MCF 10A (cell line): Measurements from ENCODE around the gene SYCE3. TPM values are rescaled to one million over a fixed set of nuclear protein-coding genes. Genes with fewer than 3 reads are reported as not detected.

ENCODE experiments used
- BruUV-seq: library from RNA; stranded (reverse); fragments of 400-500 nt; replicated peaks from 2 replicates; lab custom pipeline; 2021; lab: Mats Ljungman, UMichigan
- CTCF ChIA-PET: fragments of 300-600 bp; sonication (Branson Sonifier 250); formaldehyde crosslinking; extraction: SDS; loops from one replicate; lab custom pipeline; 2021; ENCODE audit warnings: antibody characterized with exemption, inconsistent platforms; lab: Yijun Ruan, JAX
- POLR2A ChIA-PET: fragments of 300-600, 350-650 bp; sonication (Branson Sonifier 250); formaldehyde crosslinking; extraction: SDS; loops from one replicate; lab custom pipeline; 2020; ENCODE audit warnings: antibody characterized with exemption, inconsistent platforms; lab: Yijun Ruan, JAX
- DNase-seq: peaks from one replicate; pipeline ENCODE4 v3.0.0-alpha.2; 2018; ENCODE audit not compliant: unreplicated experiment
- H3K27ac Mint-ChIP-seq: one replicate; pipeline ENCODE4 v1.8.0; 2022; ENCODE audit warnings: mild to moderate bottlenecking, low read depth, mixed read lengths; ENCODE audit not compliant: unreplicated experiment
- H3K27me3 Mint-ChIP-seq: one replicate; pipeline ENCODE4 v1.8.0; 2022; ENCODE audit warnings: mixed read lengths; ENCODE audit not compliant: insufficient read depth, unreplicated experiment
- H3K36me3 Mint-ChIP-seq: one replicate; pipeline ENCODE4 v1.8.0; 2022; ENCODE audit warnings: mild to moderate bottlenecking, moderate library complexity, mixed read lengths; ENCODE audit not compliant: insufficient read depth, unreplicated experiment
- H3K4me1 Mint-ChIP-seq: one replicate; pipeline ENCODE4 v1.8.0; 2022; ENCODE audit warnings: mixed read lengths; ENCODE audit not compliant: insufficient read depth, unreplicated experiment
- H3K4me3 Mint-ChIP-seq: one replicate; pipeline ENCODE4 v1.8.0; 2022; ENCODE audit warnings: mild to moderate bottlenecking, moderate library complexity, mixed read lengths; ENCODE audit not compliant: unreplicated experiment
- H3K9me3 Mint-ChIP-seq: one replicate; pipeline ENCODE4 v1.8.0; 2022; ENCODE audit warnings: mixed read lengths; ENCODE audit not compliant: unreplicated experiment
- intact Hi-C: fragments of 100-400 bp; cut with micrococcal nuclease; formaldehyde crosslinking; loops from 2 replicates; pipeline ENCODE4 v1.14.1; 2022
- total RNA-seq: library from RNA; stranded (reverse); gene quantifications from 2 replicates; pipeline ENCODE4 v1.2.3, GENCODE V29; 2022
- TF ChIP-seq, protein P1 (sequence below): fragments of 200-600 bp; IDR thresholded peaks from one replicate; pipeline ENCODE4 v1.8.0; 2022; ENCODE audit warnings: antibody characterized with exemption, mild to moderate bottlenecking; ENCODE audit not compliant: unreplicated experiment

Gene SYCE3
- total RNA-seq, 1 experiment from 2014 or later = 0.82 TPM

DNA sequence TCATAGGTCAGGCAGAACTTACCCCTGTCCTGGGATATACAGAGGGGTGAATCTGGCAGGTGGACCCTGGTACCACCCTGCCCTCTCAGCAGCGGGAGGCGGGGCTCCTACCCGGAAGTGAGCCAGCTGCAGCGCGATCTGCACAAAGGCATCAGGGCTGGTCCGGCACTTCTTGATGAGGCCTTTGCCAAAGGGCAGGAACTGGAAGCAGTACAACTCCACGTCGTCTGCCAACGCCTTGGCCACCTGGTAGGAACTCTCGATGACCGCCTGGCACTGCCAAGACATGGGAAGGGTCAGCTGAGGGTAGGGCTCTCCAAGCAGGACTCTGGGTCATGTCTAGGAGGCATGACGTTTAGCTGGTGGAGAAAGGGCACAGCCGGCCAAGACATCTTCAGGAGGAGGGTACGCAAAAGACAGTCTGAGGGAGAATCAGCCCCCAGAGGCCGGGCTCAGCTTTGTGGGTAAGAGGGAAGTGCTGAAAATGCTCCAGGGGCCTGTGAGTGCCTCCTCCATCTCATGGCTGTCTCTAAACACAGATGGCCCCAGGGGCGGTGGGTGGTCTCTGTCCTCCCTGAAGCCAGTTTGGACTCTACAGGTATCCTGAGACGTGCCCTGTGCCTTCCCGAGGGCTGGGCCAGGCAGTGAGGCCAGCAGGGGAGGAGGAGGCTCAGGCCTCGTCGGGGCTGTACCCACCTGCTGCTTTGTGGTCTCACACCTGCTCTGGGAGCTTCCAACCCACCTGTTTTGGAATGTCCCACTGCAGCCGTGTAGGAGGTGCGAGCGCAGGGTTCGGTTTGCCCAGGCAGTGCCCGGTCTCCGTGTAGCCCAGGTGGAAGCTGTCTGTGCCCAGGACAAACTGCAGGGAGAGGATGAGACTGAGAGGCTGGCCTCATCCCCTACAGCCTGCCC is 8.8 kb upstream of the SYCE3 start:
- TF ChIP-seq, protein P1, sequence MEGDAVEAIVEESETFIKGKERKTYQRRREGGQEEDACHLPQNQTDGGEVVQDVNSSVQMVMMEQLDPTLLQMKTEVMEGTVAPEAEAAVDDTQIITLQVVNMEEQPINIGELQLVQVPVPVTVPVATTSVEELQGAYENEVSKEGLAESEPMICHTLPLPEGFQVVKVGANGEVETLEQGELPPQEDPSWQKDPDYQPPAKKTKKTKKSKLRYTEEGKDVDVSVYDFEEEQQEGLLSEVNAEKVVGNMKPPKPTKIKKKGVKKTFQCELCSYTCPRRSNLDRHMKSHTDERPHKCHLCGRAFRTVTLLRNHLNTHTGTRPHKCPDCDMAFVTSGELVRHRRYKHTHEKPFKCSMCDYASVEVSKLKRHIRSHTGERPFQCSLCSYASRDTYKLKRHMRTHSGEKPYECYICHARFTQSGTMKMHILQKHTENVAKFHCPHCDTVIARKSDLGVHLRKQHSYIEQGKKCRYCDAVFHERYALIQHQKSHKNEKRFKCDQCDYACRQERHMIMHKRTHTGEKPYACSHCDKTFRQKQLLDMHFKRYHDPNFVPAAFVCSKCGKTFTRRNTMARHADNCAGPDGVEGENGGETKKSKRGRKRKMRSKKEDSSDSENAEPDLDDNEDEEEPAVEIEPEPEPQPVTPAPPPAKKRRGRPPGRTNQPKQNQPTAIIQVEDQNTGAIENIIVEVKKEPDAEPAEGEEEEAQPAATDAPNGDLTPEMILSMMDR = no peak
- H3K27me3 Mint-ChIP-seq = no peaks in the 10 kb centered on the region
- H3K4me3 Mint-ChIP-seq = no peak overlapping the region
- H3K4me1 Mint-ChIP-seq = no peaks in the 10 kb centered on the region
- no TSS peak for BruUV-seq
- DNase-seq = no peak
- POLR2A ChIA-PET = interaction anchor here (0.8 to 5.4 kb wide), 5 partner anchors 8 to 39 kb away, joined by 3 to 35 read pairs (median 3); partner anchors contain the start of genes CHKB and SYCE3
- no peak overlapping the region for H3K27ac Mint-ChIP-seq
- H3K36me3 Mint-ChIP-seq = peaks cover 60% of the 10 kb centered on the region
- intact Hi-C loops = no loop called here
- CTCF ChIA-PET = interaction anchor here (2.2 kb wide), 1 partner anchor 9 kb away, joined by 13 read pairs; the partner anchor contains the start of gene SYCE3
- H3K9me3 Mint-ChIP-seq = no peaks in the 10 kb centered on the region

DNA sequence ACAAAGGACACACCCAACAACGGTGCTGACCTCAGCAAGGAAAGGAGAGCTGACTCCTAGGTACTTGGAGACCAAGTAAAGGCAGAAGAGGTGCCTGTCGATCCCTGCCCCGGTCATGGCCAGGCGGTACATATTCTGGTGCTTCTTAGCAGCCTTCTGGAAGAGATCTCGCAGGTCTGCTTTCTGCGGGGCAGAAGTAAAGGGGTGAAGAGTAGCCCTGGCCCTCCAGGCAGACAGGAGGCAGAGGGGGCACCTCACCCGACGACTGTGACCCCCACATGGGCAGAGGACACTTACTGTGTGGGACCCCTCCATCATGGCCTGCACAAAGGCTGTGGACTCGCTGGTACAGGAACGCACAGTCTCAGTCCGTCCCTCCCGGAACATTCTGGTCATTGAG is 8.1 kb upstream of the SYCE3 start:
- ChIA-PET CTCF (interaction anchor here (0.6 to 2.2 kb wide), 2 partner anchors 8 to 14 kb away, joined by 7 to 13 read pairs; partner anchors contain the start of gene SYCE3), POLR2A (interaction anchor here (2.3 kb wide), 1 partner anchor 11 kb away, joined by 8 read pairs; the partner anchor contains the start of gene CHKB)
- intact Hi-C loops = no loop called here
- BruUV-seq = no TSS peak
- no peaks in the 10 kb centered on the region for H3K4me1 Mint-ChIP-seq
- H3K27ac Mint-ChIP-seq = no peak overlapping the region
- H3K27me3 Mint-ChIP-seq = no peaks in the 10 kb centered on the region
- no peak for DNase-seq
- peaks cover 60% of the 10 kb centered on the region for H3K36me3 Mint-ChIP-seq
- TF ChIP-seq, protein P1 = no peak
- no peak overlapping the region for H3K4me3 Mint-ChIP-seq
- no peaks in the 10 kb centered on the region for H3K9me3 Mint-ChIP-seq

DNA sequence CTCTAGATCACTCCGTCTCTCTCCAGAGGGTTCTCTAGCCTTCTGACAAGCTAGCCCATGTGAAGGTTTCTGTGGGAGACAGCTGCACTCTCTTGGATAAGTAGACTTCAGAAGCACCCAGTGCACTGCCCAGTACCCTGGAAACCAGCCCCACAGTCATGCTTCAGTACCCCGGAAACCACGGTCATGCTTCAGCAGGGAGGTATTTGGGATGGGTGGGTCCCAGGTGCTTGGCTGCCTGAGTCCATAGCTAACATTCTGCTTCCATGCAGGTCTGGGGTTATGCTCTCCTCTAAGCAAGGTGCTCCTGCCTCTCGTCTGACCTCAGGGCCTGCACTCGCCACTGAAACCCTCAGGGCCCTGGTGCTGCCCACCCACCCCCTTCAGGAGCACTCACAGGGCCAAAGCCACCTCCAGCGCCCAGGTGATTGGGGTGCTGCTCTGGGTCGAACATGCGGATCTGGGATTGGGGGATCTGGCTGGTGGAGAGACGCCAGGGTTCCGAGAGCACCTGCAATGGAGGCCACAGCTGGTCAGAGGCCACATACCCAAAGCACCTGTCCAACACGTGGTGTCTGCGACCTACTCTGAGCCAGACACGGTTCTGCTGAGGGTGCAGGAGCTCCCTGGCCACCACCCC is 7.3 kb upstream of the SYCE3 start:
- Mint-ChIP-seq H3K4me1 (no peaks in the 10 kb centered on the region), H3K36me3 (peaks cover 60% of the 10 kb centered on the region), H3K27ac (no peak overlapping the region), H3K4me3 (no peak overlapping the region), H3K27me3 (no peaks in the 10 kb centered on the region), H3K9me3 (no peaks in the 10 kb centered on the region)
- ChIA-PET POLR2A (interaction anchor here (1.0 to 2.3 kb wide), 3 partner anchors 12 to 45 kb away, joined by 4 to 8 read pairs (median 7); partner anchors contain the start of genes CHKB and SCO2), CTCF (interaction anchor here (0.5 to 2.0 kb wide), 4 partner anchors 12 to 51 kb away, joined by 4 to 7 read pairs (median 4); partner anchors contain the start of gene CHKB)
- no peak for DNase-seq
- no TSS peak for BruUV-seq
- intact Hi-C loops = no loop called here
- TF ChIP-seq, protein P1 = no peak

DNA sequence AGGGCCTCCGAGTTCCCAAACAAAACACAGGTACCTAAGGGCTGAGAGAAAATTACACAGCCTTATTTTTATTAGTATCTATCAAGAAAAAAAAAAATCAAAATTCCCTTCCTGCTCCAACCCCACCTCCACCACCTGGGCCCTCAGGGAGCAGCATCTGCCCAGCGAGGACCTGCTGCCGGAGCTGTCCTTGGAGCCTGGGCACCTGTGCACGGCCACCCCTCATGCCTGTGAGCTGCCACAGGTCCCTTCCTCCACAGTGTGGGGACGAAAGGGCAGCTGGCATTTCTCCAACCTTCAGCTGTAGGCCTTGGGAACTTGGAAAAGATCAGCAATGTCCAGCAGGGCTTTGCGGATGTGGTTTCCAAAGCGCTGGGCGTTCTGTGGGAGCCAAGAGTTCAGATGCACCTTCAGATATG is 6.3 kb upstream of the SYCE3 start:
- POLR2A ChIA-PET = interaction anchor here (0.7 to 2.3 kb wide), 4 partner anchors 13 to 44 kb away, joined by 3 to 8 read pairs (median 6); partner anchors contain the start of genes CHKB and SCO2

More for the DNA sequence above, 6.3 kb upstream of the SYCE3 start:
- H3K27me3 Mint-ChIP-seq = no peaks in the 10 kb centered on the region
- no peak overlapping the region for H3K4me3 Mint-ChIP-seq
- no peak for DNase-seq
- CTCF ChIA-PET = interaction anchor here (0.5 to 2.0 kb wide), 5 partner anchors 9 to 52 kb away, joined by 3 to 5 read pairs (median 4); partner anchors contain the start of gene CHKB
- H3K27ac Mint-ChIP-seq = no peak overlapping the region
- peaks cover 54% of the 10 kb centered on the region for H3K36me3 Mint-ChIP-seq
- no peaks in the 10 kb centered on the region for H3K4me1 Mint-ChIP-seq
- TF ChIP-seq, protein P1 = no peak
- no peaks in the 10 kb centered on the region for H3K9me3 Mint-ChIP-seq
- intact Hi-C loops = no loop called here
- no TSS peak for BruUV-seq
